BLaER1 treated with 17β-estradiol and CSF1 and Interleukin-3, amounts not matched to agents 10 nM and 100 nM (cell line): ENCODE data around the gene FXR1.
A peak's percentile ranks its signal among the peaks of the same experiment; 100 is the strongest.
"Not testable (repeated sequence)": the region's sequence is repeated elsewhere in the genome, so short reads cannot be mapped to it uniquely, and the experiment has no call there.

ENCODE experiments used
- H3K27ac ChIP-seq, 11 experiments: shearing (Covaris generic); formaldehyde crosslinking; 2 replicates each; pipeline ENCODE4 v1.8.1; 2022
- H3K27me3 ChIP-seq, 11 experiments: shearing (Covaris generic); formaldehyde crosslinking; 2 replicates each; pipeline ENCODE4 v1.8.1; 2022
- H3K36me3 ChIP-seq, 11 experiments: shearing (Covaris generic); formaldehyde crosslinking; 2 replicates each; pipeline ENCODE4 v1.8.1; 2022
- H3K4me1 ChIP-seq, 10 experiments: shearing (Covaris generic); formaldehyde crosslinking; 2 replicates each; pipeline ENCODE4 v1.8.1; 2022
- H3K4me2 ChIP-seq, 11 experiments: shearing (Covaris generic); formaldehyde crosslinking; 2 replicates each; pipeline ENCODE4 v1.8.1; 2022
- H3K4me3 ChIP-seq, 10 experiments: shearing (Covaris generic); formaldehyde crosslinking; 2 replicates each; pipeline ENCODE4 v1.8.1; 2022
- H3K9ac ChIP-seq, 11 experiments: shearing (Covaris generic); formaldehyde crosslinking; 2 replicates each; pipeline ENCODE4 v1.8.1; 2022
- H3K9me3 ChIP-seq, 11 experiments: shearing (Covaris generic); formaldehyde crosslinking; replicated peaks in 1 of 11; 2 replicates each; pipeline ENCODE4 v1.8.1; 2022
- H4K20me1 ChIP-seq, 11 experiments: shearing (Covaris generic); formaldehyde crosslinking; 2 replicates each; pipeline ENCODE4 v1.8.1; 2022
- Cebpa-rat ChIP-seq, 11 experiments: shearing (Covaris generic); IDR thresholded peaks; 2 replicates each; pipeline ENCODE4 v1.8.1; 2022

Gene FXR1

GRCh38 chr3:180987344-180987743, 74.9 kb downstream of the FXR1 start:
- H3K4me1 ChIP-seq = peaks cover 20 to 27% (median 23%) of the 10 kb centered on the region in 10 experiments
- no peak for TF ChIP-seq Cebpa-rat (IDR thresholded peaks at IDR 0.05)
- H3K9ac ChIP-seq = no peak overlapping the region
- no peaks in the 10 kb centered on the region for H3K27me3 ChIP-seq
- no peak overlapping the region for H3K4me3 ChIP-seq
- H3K9me3 ChIP-seq = no peaks in the 10 kb centered on the region
- H3K4me2 ChIP-seq = 0 out of 22 replicates have a peak overlapping the region, but pooled peaks of 1 of the 11 experiments have one; percentile 88
- peaks cover 15 to 45% (median 31%) of the 10 kb centered on the region in 11 experiments; a peak in 19 of 22 replicates for H3K36me3 ChIP-seq
- no peaks in the 10 kb centered on the region; a peak in 1 of 22 replicates for H4K20me1 ChIP-seq
- H3K27ac ChIP-seq = no peak overlapping the region

GRCh38 chr3:180989291-180990163, 77.1 kb downstream of the FXR1 start, which contains the start of gene DNAJC19:
Gene DNAJC19 (minus strand): TSS chr3:180989736. CDS start chr3:180989602, 134 bp downstream.
- H3K9ac ChIP-seq = peak within 1 kb of the TSS; percentile 81 to 89 (median 83)
- H3K27me3 ChIP-seq = no peaks in the 10 kb centered on the region
- peaks cover 20 to 27% (median 23%) of the 10 kb centered on the region in 10 experiments for H3K4me1 ChIP-seq
- H4K20me1 ChIP-seq = no peaks in the 10 kb centered on the region
- peak within 1 kb of the TSS; percentile 71 to 87 (median 80) for H3K4me3 ChIP-seq
- H3K27ac ChIP-seq = peak within 1 kb of the TSS; percentile 65 to 86 (median 79); a peak in 21 of 22 replicates
- peak within 1 kb of the TSS; percentile 73 to 96 (median 84) for H3K4me2 ChIP-seq
- no peak for TF ChIP-seq Cebpa-rat (IDR thresholded peaks at IDR 0.05)
- no peaks in the 10 kb centered on the region for H3K9me3 ChIP-seq
- peaks cover 10 to 33% (median 17%) of the 10 kb centered on the region in 11 experiments; a peak in 19 of 22 replicates for H3K36me3 ChIP-seq

GRCh38 chr3:180990505-180990904, 78.0 kb downstream of the FXR1 start:
- H3K27ac ChIP-seq = peak overlapping the region in 6 of 11 experiments; percentile 74 to 86 (median 78); a peak in 8 of 22 replicates

GRCh38 chr3:180996415-180996932, 84.0 kb downstream of the FXR1 start:
- H3K36me3 ChIP-seq = no peaks in the 10 kb centered on the region
- peaks cover 8 to 16% (median 12%) of the 10 kb centered on the region in 11 experiments; a peak in 21 of 22 replicates for H3K9me3 ChIP-seq
- H3K4me2 ChIP-seq = no peak overlapping the region
- H3K4me3 ChIP-seq = no peak overlapping the region
- no peak for TF ChIP-seq Cebpa-rat (IDR thresholded peaks at IDR 0.05)
- no peak overlapping the region for H3K9ac ChIP-seq
- H3K27me3 ChIP-seq = no peaks in the 10 kb centered on the region
- H3K4me1 ChIP-seq = no peaks in the 10 kb centered on the region
- H3K27ac ChIP-seq = no peak overlapping the region
- no peaks in the 10 kb centered on the region for H4K20me1 ChIP-seq

More at GRCh38 chr3:180990505-180990904, 78.0 kb downstream of the FXR1 start:
- peaks cover 10 to 23% (median 17%) of the 10 kb centered on the region in 11 experiments; a peak in 18 of 22 replicates for H3K36me3 ChIP-seq
- H3K27me3 ChIP-seq = no peaks in the 10 kb centered on the region
- no peaks in the 10 kb centered on the region for H4K20me1 ChIP-seq
- H3K4me1 ChIP-seq = peaks cover 20 to 27% (median 23%) of the 10 kb centered on the region in 10 experiments
- TF ChIP-seq Cebpa-rat (IDR thresholded peaks at IDR 0.05) = no peak
- peak overlapping the region; percentile 71 to 87 (median 80) for H3K4me3 ChIP-seq
- H3K9ac ChIP-seq = peak overlapping the region in 9 of 11 experiments; percentile 81 to 89 (median 83); a peak in 12 of 22 replicates
- H3K4me2 ChIP-seq = peak overlapping the region; percentile 73 to 96 (median 84); a peak in 20 of 22 replicates
- H3K9me3 ChIP-seq = no peaks in the 10 kb centered on the region

- H3K9ac ChIP-seq, H3K36me3 ChIP-seq, H3K4me3 ChIP-seq, H3K27ac ChIP-seq, H3K4me2 ChIP-seq, H3K4me1 ChIP-seq, H3K27me3 ChIP-seq, H4K20me1 ChIP-seq: not testable (repeated sequence)
- H3K9me3 ChIP-seq = peaks cover 26 to 38% (median 30%) of the 10 kb centered on the region in 11 experiments; a peak in 21 of 22 replicates
Measured at GRCh38 chr3:181002331-181002730, 89.9 kb downstream of the FXR1 start.

- not testable (repeated sequence) for H3K4me1 ChIP-seq, H3K4me2 ChIP-seq, H3K36me3 ChIP-seq, H4K20me1 ChIP-seq, H3K27me3 ChIP-seq, H3K27ac ChIP-seq, H3K4me3 ChIP-seq, H3K9ac ChIP-seq
- peaks cover 26 to 38% (median 30%) of the 10 kb centered on the region in 11 experiments; a peak in 21 of 22 replicates for H3K9me3 ChIP-seq
Measured at GRCh38 chr3:181003469-181003868, 91.0 kb downstream of the FXR1 start.

GRCh38 chr3:181006541-181006940, 94.1 kb downstream of the FXR1 start:
- Histone ChIP-seq H3K4me1 (no peaks in the 10 kb centered on the region), H3K27me3 (no peaks in the 10 kb centered on the region), H4K20me1 (no peaks in the 10 kb centered on the region), H3K27ac (no peak overlapping the region), H3K4me2 (no peak overlapping the region), H3K9ac (no peak overlapping the region), H3K36me3 (no peaks in the 10 kb centered on the region), H3K9me3 (peaks cover 13 to 23% (median 16%) of the 10 kb centered on the region in 11 experiments; a peak in 20 of 22 replicates), H3K4me3 (no peak overlapping the region)
- TF ChIP-seq Cebpa-rat (IDR thresholded peaks at IDR 0.05) = no peak

GRCh38 chr3:181007262-181007661, 94.8 kb downstream of the FXR1 start:
- H3K9ac ChIP-seq = no peak overlapping the region
- H3K27me3 ChIP-seq = no peaks in the 10 kb centered on the region
- peaks cover 0 to 2% (median 0%) of the 10 kb centered on the region in 10 experiments; a peak in 1 of 20 replicates for H3K4me1 ChIP-seq
- H3K27ac ChIP-seq = no peak overlapping the region
- H3K4me2 ChIP-seq = no peak overlapping the region
- H3K36me3 ChIP-seq = no peaks in the 10 kb centered on the region
- no peak overlapping the region for H3K4me3 ChIP-seq
- no peak for TF ChIP-seq Cebpa-rat (IDR thresholded peaks at IDR 0.05)
- no peaks in the 10 kb centered on the region for H4K20me1 ChIP-seq
- peaks cover 6 to 16% (median 9%) of the 10 kb centered on the region in 11 experiments; a peak in 17 of 22 replicates for H3K9me3 ChIP-seq

- H3K27ac ChIP-seq = no peak overlapping the region
- H3K9me3 ChIP-seq = peaks cover 0 to 5% (median 0%) of the 10 kb centered on the region in 11 experiments; a peak in 2 of 22 replicates
- no peaks in the 10 kb centered on the region for H3K36me3 ChIP-seq
- no peaks in the 10 kb centered on the region for H4K20me1 ChIP-seq
- no peak for TF ChIP-seq Cebpa-rat (IDR thresholded peaks at IDR 0.05)
- H3K4me2 ChIP-seq = no peak overlapping the region
- H3K4me3 ChIP-seq = no peak overlapping the region
- H3K4me1 ChIP-seq = peaks cover 0 to 7% (median 0%) of the 10 kb centered on the region in 10 experiments; a peak in 2 of 20 replicates
- no peaks in the 10 kb centered on the region for H3K27me3 ChIP-seq
- H3K9ac ChIP-seq = no peak overlapping the region
Measured at GRCh38 chr3:181008796-181009195, 96.3 kb downstream of the FXR1 start.
